ENCODE measurements around the gene NAA38. TPM values are rescaled to one million over a fixed set of nuclear protein-coding genes. Genes with fewer than 3 reads are reported as not detected.
A peak's percentile ranks its signal among the peaks of the same experiment; 100 is the strongest.

NAA38 gene
- total RNA-seq, 1 experiment from 2014 or later: 50.2 TPM

- H3K14ac ChIP-seq (ENCODE audit: insufficient read depth, low read length): peak overlapping the region; percentile 64; the same call in 1 of the 2 replicates
- H2AK5ac ChIP-seq (ENCODE audit: insufficient read length, low read length): no peak overlapping the region
- no peak overlapping the region for H2BK5ac ChIP-seq (ENCODE audit: insufficient read length, low read length)
- no peak for TF ChIP-seq CTCF (conservative IDR thresholded peaks at IDR 0.05)
- H3K27ac ChIP-seq (ENCODE audit: insufficient read length, low read depth, low read length): no peak overlapping the region
- Mint-ChIP-seq H3K27ac (no peak overlapping the region), H3K36me3 (ENCODE audit: insufficient read depth in 1 of 3, low read depth in 3 of 3) (peaks cover 0 to 13% (median 0%) of the 10 kb centered on the region in 3 experiments; a peak in 3 of 7 replicates), H3K4me3 (no peak overlapping the region), H3K27me3 (ENCODE audit: low read depth) (no peaks in the 10 kb centered on the region; the same call in none of the 2 replicates), H3K4me1 (peaks cover 3 to 4% of the 10 kb centered on the region in 2 experiments), H3K9me3 (no peaks in the 10 kb centered on the region)
- H3K27me3 ChIP-seq (ENCODE audit: insufficient read depth, low read length): no peaks in the 10 kb centered on the region; the same call in 1 of the 2 replicates
- H3K79me1 ChIP-seq (ENCODE audit: insufficient read depth, low read depth, low read length, poor library complexity, severe bottlenecking): no peaks in the 10 kb centered on the region
- no peak overlapping the region for H3K56ac ChIP-seq (ENCODE audit: insufficient read length, low read depth, low read length)
- no peak overlapping the region for H2BK120ac ChIP-seq (ENCODE audit: low read depth, low read length, poor library complexity, severe bottlenecking)
- no peak overlapping the region for H4K91ac ChIP-seq (ENCODE audit: insufficient read length, low read depth, low read length)
- peak; percentile 87 for DNase-seq
- H3K9ac ChIP-seq (ENCODE audit: extremely low read depth, insufficient read length, low read length): peak overlapping the region; percentile 12
- H3K79me2 ChIP-seq (ENCODE audit: insufficient read depth, low read length): no peaks in the 10 kb centered on the region
- H4K8ac ChIP-seq (replicated peaks; ENCODE audit: insufficient read length, low read depth, low read length): no peak overlapping the region
- H3K9me3 ChIP-seq (ENCODE audit: control insufficient read depth, low read depth, low read length): no peaks in the 10 kb centered on the region
- H3K4me2 ChIP-seq (ENCODE audit: insufficient read depth, insufficient read length, low read length): peak overlapping the region; percentile 82
- no peak overlapping the region for H3K4ac ChIP-seq (ENCODE audit: low read depth, low read length)
- H4K20me1 ChIP-seq (ENCODE audit: control insufficient read depth, insufficient read depth, insufficient read length): no peaks in the 10 kb centered on the region
- H3K18ac ChIP-seq (ENCODE audit: insufficient read length, low read depth, low read length): no peak overlapping the region
- no CpG with 5 or more reads among the region's 35 CpGs for WGBS (ENCODE audit: extremely low coverage, insufficient read length, low lambda C conversion rate)
- H2BK12ac ChIP-seq (ENCODE audit: insufficient read length, low read depth, low read length): no peak overlapping the region
- no peak overlapping the region for H3K23ac ChIP-seq (ENCODE audit: insufficient read length, low read depth, low read length)
- peaks cover 28% of the 10 kb centered on the region for H3K23me2 ChIP-seq (ENCODE audit: insufficient read length, low read depth, low read length, poor library complexity, severe bottlenecking)
- no peak overlapping the region for H2BK15ac ChIP-seq (ENCODE audit: low read depth, low read length)
- no peaks in the 10 kb centered on the region for H3K4me1 ChIP-seq (ENCODE audit: insufficient read depth, low read length)
- H2AFZ ChIP-seq (ENCODE audit: low read length): no peak overlapping the region
- no peak overlapping the region for H4K5ac ChIP-seq (ENCODE audit: insufficient read length, low read depth, low read length)
- H3T11ph ChIP-seq (ENCODE audit: low read length): no peak overlapping the region
- no peak overlapping the region for H2BK20ac ChIP-seq (ENCODE audit: low read depth, low read length, poor library complexity, severe bottlenecking)
Measured at GRCh38 chr17:7887482-7888183, 30.3 kb upstream of the NAA38 start.

All from H9 (cell line).